HCT116 (cell line): ENCODE measurements around the gene IFNA8. TPM values are rescaled to one million over a fixed set of nuclear protein-coding genes. Genes with fewer than 3 reads are reported as not detected.

Experiments
- ATAC-seq: fragments of 200-7000 bp; cut with Tn5 transposase; 2 replicates; pipeline ENCODE4 v1.9.1; 2020; ENCODE audit warnings: mild to moderate bottlenecking, moderate library complexity
- BruUV-seq: library from RNA; stranded (reverse); fragments of 400-500 nt; replicated peaks from 2 replicates; lab custom pipeline; 2021; lab: Mats Ljungman, UMichigan
- CTCF ChIA-PET: fragments of 300-600 bp; sonication (Branson Sonifier 250); formaldehyde crosslinking; loops from one replicate; lab custom pipeline; 2021; ENCODE audit warnings: antibody characterized with exemption; lab: Charles Lee
- POLR2A ChIA-PET: fragments of 300-600, 350-600 bp; sonication (Branson Sonifier 250); formaldehyde crosslinking; loops from one replicate; lab custom pipeline; 2021; ENCODE audit warnings: antibody characterized with exemption; lab: Charles Lee
- RAD21 ChIA-PET, 2 experiments: fragments of 300-600 bp; sonication (Branson Sonifier 250); formaldehyde crosslinking; loops; one replicate each; lab custom pipeline; 2023; ENCODE audit warnings: low total read pairs in 2 of 2; ENCODE audit not compliant: uncharacterized antibody in 2 of 2, unreplicated experiment in 2 of 2, low non-redundant PET in 1 of 2; lab: Charles Lee
- DNase-seq: peaks from one replicate; pipeline ENCODE4 v3.0.0-alpha.2; 2010; ENCODE audit warnings: low read depth, low spot score
- H2AFZ ChIP-seq: fragments of 200-600 bp; shearing (Covaris generic), sonication (generic); 2 replicates; pipeline ENCODE4 v1.6.1; 2017; ENCODE audit warnings: low read depth, mixed run types, mixed read lengths, antibody characterized with exemption, low read length; ENCODE audit not compliant: poor library complexity, severe bottlenecking
- H3K27ac ChIP-seq: 2 replicates; pipeline ENCODE4 v1.5.1; 2012; ENCODE audit warnings: low read depth, low read length
- H3K27me3 ChIP-seq: fragments of 200-600 bp; sonication (generic); 2 replicates; pipeline ENCODE4 v1.6.1; 2016; ENCODE audit warnings: mixed run types, low read length, mixed read lengths; ENCODE audit not compliant: insufficient read depth
- H3K36me3 ChIP-seq, 2 experiments: fragments of 200-500 bp in 1 of 2; fragments of 200-600 bp in 1 of 2; sonication (Bioruptor generic) in 1 of 2; sonication (generic) in 1 of 2; 2 replicates each; pipeline versions ENCODE4 v1.5.1 to v1.6.1; 2014 to 2016; ENCODE audit warnings: low read length in 2 of 2, inconsistent platforms in 1 of 2, mixed read lengths in 1 of 2, mixed run types in 1 of 2; ENCODE audit not compliant: insufficient read depth in 2 of 2, control insufficient read depth in 1 of 2
- H3K4me1 ChIP-seq, 2 experiments: fragments of 200-600 bp in 1 of 2; sonication (generic) in 1 of 2; 2 replicates each; pipeline versions ENCODE4 v1.5.1 to v1.6.1; 2012 to 2017; ENCODE audit warnings: low read length in 2 of 2, inconsistent platforms in 1 of 2, mild to moderate bottlenecking in 1 of 2, mixed read lengths in 1 of 2, mixed run types in 1 of 2, moderate library complexity in 1 of 2; ENCODE audit not compliant: insufficient read depth in 2 of 2, control insufficient read depth in 1 of 2
- H3K4me2 ChIP-seq: fragments of 200-600 bp; sonication (generic); 2 replicates; pipeline ENCODE4 v1.6.1; 2017; ENCODE audit warnings: mixed run types, low read length, mixed read lengths
- H3K4me3 ChIP-seq, 2 experiments: fragments of 200-600 bp in 1 of 2; sonication (generic) in 1 of 2; replicated peaks in 1 of 2; 2 replicates each; pipeline ENCODE4 v1.5.1; 2011 to 2016; ENCODE audit warnings: low read length in 2 of 2, control low read depth in 1 of 2, low read depth in 1 of 2, mild to moderate bottlenecking in 1 of 2, mixed read lengths in 1 of 2, mixed run types in 1 of 2
- H3K79me2 ChIP-seq: fragments of 200-600 bp; sonication (generic); 2 replicates; pipeline ENCODE4 v1.6.1; 2017; ENCODE audit warnings: mild to moderate bottlenecking, mixed run types, low read length, moderate library complexity, mixed read lengths; ENCODE audit not compliant: insufficient read depth
- H3K9ac ChIP-seq: fragments of 200-600 bp; sonication (generic); 2 replicates; pipeline ENCODE4 v1.6.1; 2016; ENCODE audit warnings: low read length, mixed read lengths
- H3K9me2 ChIP-seq: fragments of 200-600 bp; sonication (generic), shearing (Covaris generic); 2 replicates; pipeline ENCODE4 v1.6.1; 2017; ENCODE audit warnings: mixed run types, mild to moderate bottlenecking, moderate library complexity; ENCODE audit not compliant: insufficient read depth
- H3K9me3 ChIP-seq, 2 experiments: fragments of 200-500 bp in 1 of 2; fragments of 200-600 bp in 1 of 2; sonication (Bioruptor generic) in 1 of 2; sonication (generic) in 1 of 2; 2 replicates each; pipeline ENCODE4 v1.6.1; 2014 to 2017; ENCODE audit warnings: low read length in 2 of 2, mixed read lengths in 2 of 2, inconsistent platforms in 1 of 2, low read depth in 1 of 2, mild to moderate bottlenecking in 1 of 2, mixed run types in 1 of 2, moderate library complexity in 1 of 2; ENCODE audit not compliant: control insufficient read depth in 1 of 2, insufficient read depth in 1 of 2
- H4K20me1 ChIP-seq: fragments of 200-600 bp; sonication (generic), shearing (Covaris generic); 2 replicates; pipeline ENCODE4 v1.6.1; 2017; ENCODE audit warnings: mixed run types, mild to moderate bottlenecking, moderate library complexity; ENCODE audit not compliant: insufficient read depth
- CBX3 ChIP-seq: IDR thresholded peaks from 2 replicates; pipeline ENCODE4 v1.6.1; 2012; ENCODE audit warnings: low read depth
- CTCF ChIP-seq, 3 experiments: fragments of 200-600 bp in 1 of 3; sonication (generic) in 1 of 3; IDR thresholded peaks in 2 of 3; conservative IDR thresholded peaks in 1 of 3; 2 replicates each; pipeline ENCODE4 v1.5.1; 2012 to 2017; ENCODE audit warnings: low read depth in 2 of 3, low read length in 2 of 3, antibody characterized with exemption in 1 of 3, borderline replicate concordance in 1 of 3, control low read depth in 1 of 3, mild to moderate bottlenecking in 1 of 3, mixed read lengths in 1 of 3, mixed run types in 1 of 3, moderate library complexity in 1 of 3; ENCODE audit not compliant: insufficient read depth in 1 of 3
- EZH2 ChIP-seq: fragments of 200-600 bp; sonication (generic); IDR thresholded peaks from 2 replicates; pipeline ENCODE4 v1.6.1; 2017; ENCODE audit warnings: antibody characterized with exemption, mixed run types
- MAX ChIP-seq: IDR thresholded peaks from 2 replicates; pipeline ENCODE4 v1.6.1; 2012
- RAD21 ChIP-seq: IDR thresholded peaks from 2 replicates; pipeline ENCODE4 v1.6.1; 2012; ENCODE audit warnings: low read depth, mild to moderate bottlenecking
- SIN3A ChIP-seq: IDR thresholded peaks from 2 replicates; pipeline ENCODE4 v1.6.1; 2012; ENCODE audit warnings: low read depth
- ZFX ChIP-seq: fragments of 450-650 bp; IDR thresholded peaks from 2 replicates; pipeline ENCODE4 v1.6.1; 2017
- ZNF274 ChIP-seq: fragments of 200-500 bp; sonication (Bioruptor generic); IDR thresholded peaks from 2 replicates; pipeline ENCODE4 v1.6.1; 2014; ENCODE audit warnings: mild to moderate bottlenecking, low read depth, low read length, inconsistent platforms
- intact Hi-C: fragments of 100-400 bp; cut with micrococcal nuclease; formaldehyde crosslinking; loops from 2 replicates; pipeline ENCODE4 v1.10.0; 2022
- total RNA-seq: library from RNA; stranded (reverse); gene quantifications from one replicate; pipeline ENCODE4 v1.2.1, GENCODE V29; 2021; ENCODE audit not compliant: unreplicated experiment

The IFNA8 gene
- total RNA-seq, 1 experiment from 2014 or later = not detected

- H3K9me2 ChIP-seq = no peaks in the 10 kb centered on the region
- no peak overlapping the region for H3K27ac ChIP-seq
- BruUV-seq = no TSS peak
- H3K9me3 ChIP-seq = no peaks in the 10 kb centered on the region
- no peak overlapping the region for H3K4me2 ChIP-seq
- TF ChIP-seq SIN3A = no peak
- peak; percentile 47 for TF ChIP-seq RAD21
- TF ChIP-seq ZNF274 = no peak
- TF ChIP-seq MAX = peak; percentile 26; the same call in 1 of the 2 replicates
- peak; percentile 29 to 62 (median 49); a peak in 5 of 6 replicates for TF ChIP-seq CTCF (IDR thresholded peaks at IDR 0.05 in 2 of 3, conservative IDR thresholded peaks at IDR 0.05 in 1 of 3; ENCODE audit: borderline replicate concordance in 1 of 3, insufficient read depth in 1 of 3, low read depth in 2 of 3, low read length in 2 of 3)
- TF ChIP-seq CBX3 = 0 out of 2 replicates have a peak, but pooled peaks have one; percentile 24
- no peak for TF ChIP-seq EZH2
- TF ChIP-seq ZFX = no peak
- no peak for DNase-seq
- ChIA-PET POLR2A (no interaction called here), RAD21 (no interaction called here), CTCF (interaction anchor here (1.5 to 4.6 kb wide), 2 partner anchors 21 to 87 kb away, joined by 3 to 17 read pairs; no protein-coding TSS in a partner anchor)
- no peak overlapping the region for H3K9ac ChIP-seq
- peaks cover 0 to 8% of the 10 kb centered on the region in 2 experiments; a peak in 2 of 4 replicates for H3K4me1 ChIP-seq
- H3K4me3 ChIP-seq = no peak overlapping the region
- peak overlapping the region; percentile 11 for H2AFZ ChIP-seq
- H3K79me2 ChIP-seq = no peaks in the 10 kb centered on the region
- no peaks in the 10 kb centered on the region for H4K20me1 ChIP-seq
- intact Hi-C loops = no loop called here
- H3K36me3 ChIP-seq = no peaks in the 10 kb centered on the region
- ATAC-seq = peak; percentile 90
- no peaks in the 10 kb centered on the region for H3K27me3 ChIP-seq
Measured at GRCh38 chr9:21413624-21414023, 4.7 kb downstream of the IFNA8 start.
